Thoracic aorta (tissue), 2 donors: ENCODE data around the gene PIK3R2. TPM values are rescaled to one million over a fixed set of nuclear protein-coding genes. Genes with fewer than 3 reads are reported as not detected.

Experiments
- ATAC-seq: fragments of 150-250 bp; one replicate; pipeline ENCODE4 v1.8.0; 2017; ENCODE audit warnings: low read depth; ENCODE audit not compliant: insufficient number of reproducible peaks, low FRiP score
- DNase-seq: peaks from one replicate; pipeline ENCODE4 v3.0.0-alpha.2; 2020; ENCODE audit warnings: low spot score
- H3K27ac ChIP-seq, 2 donors: fragments of 200-600 bp; sonication (generic); 1 replicate in 1 of 2; 2 replicates in 1 of 2; pipeline ENCODE4 v1.5.1; 2016; ENCODE audit warnings: mild to moderate bottlenecking in 2 of 2, moderate library complexity in 2 of 2
- H3K27me3 ChIP-seq: fragments of 200-600 bp; sonication (generic); replicated peaks from 2 replicates; pipeline ENCODE4 v1.6.0; 2016; ENCODE audit warnings: mild to moderate bottlenecking; ENCODE audit not compliant: insufficient read depth
- H3K36me3 ChIP-seq: fragments of 200-600 bp; sonication (generic); one replicate; pipeline ENCODE4 v1.5.1; 2016
- H3K4me1 ChIP-seq, 2 donors: fragments of 200-600 bp; sonication (generic); 1 replicate in 1 of 2; 2 replicates in 1 of 2; pipeline versions ENCODE4 v1.5.1 to v1.6.0; 2016; ENCODE audit warnings: low read depth in 2 of 2, mild to moderate bottlenecking in 1 of 2; ENCODE audit not compliant: control insufficient read depth in 1 of 2
- H3K4me3 ChIP-seq: fragments of 200-600 bp; sonication (generic); 2 replicates; pipeline ENCODE4 v1.5.1; 2016; ENCODE audit warnings: mild to moderate bottlenecking
- H3K9me3 ChIP-seq: fragments of 200-600 bp; sonication (generic); 2 replicates; pipeline ENCODE4 v1.5.1; 2016
- total RNA-seq, 2 donors: library from RNA; depleted of rRNA; stranded (reverse); fragments of >200 nt; gene quantifications; one replicate each; pipeline versions ENCODE4 v1.1.0 to v1.2.3, GENCODE V29; 2016
- TF ChIP-seq, protein P1 (sequence below): fragments of 200-600 bp; sonication (generic); IDR thresholded peaks from one replicate; pipeline ENCODE4 v1.5.1; 2019; ENCODE audit warnings: antibody characterized with exemption

The PIK3R2 gene
- total RNA-seq, 2 donors from 2014 or later = 14.3 to 15.8 TPM

DNA sequence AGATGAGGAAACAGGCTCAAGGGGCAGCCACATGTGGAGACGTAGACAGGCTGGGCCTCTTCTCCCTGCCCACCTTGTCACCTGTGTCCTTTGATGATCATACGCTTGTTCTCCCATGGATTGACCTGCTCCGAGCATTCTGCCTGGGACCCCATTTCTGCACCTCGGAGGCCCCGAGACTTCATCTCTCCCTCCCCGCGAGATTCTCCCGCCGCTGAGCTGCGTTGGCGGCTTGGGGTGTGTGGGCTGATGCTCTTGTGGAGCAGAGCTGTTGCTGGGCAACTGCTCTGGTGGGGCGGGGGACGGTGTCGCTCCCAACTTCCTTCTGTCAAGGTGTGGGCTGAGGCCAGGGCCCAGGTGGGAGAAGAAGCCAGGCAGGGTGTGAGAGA lies 33.3 kb upstream of the PIK3R2 start:
- ATAC-seq = no peak
- no peak overlapping the region for H3K27ac ChIP-seq
- H3K4me3 ChIP-seq = no peak overlapping the region

DNA sequence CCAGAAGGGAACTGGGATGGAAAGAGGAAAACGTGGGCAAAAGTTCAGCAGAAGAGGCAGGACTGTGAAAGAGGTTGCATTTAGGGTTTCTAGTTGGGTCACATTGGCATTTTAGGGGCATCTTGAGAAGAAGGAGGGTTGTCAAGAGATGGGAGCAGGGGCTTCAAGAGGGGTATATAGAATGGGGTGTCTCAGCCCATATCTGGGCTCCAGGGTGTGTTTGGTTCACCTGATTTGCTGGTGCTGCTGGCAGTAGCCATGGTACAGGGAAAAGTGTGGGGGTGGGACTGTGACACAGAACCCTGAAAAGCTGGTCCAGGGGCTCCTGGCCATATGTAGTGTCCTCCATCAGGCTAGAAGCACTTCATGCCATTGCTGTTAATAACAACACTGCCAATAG lies 32.8 kb upstream of the PIK3R2 start:
- Histone ChIP-seq H3K27ac (no peak overlapping the region), H3K4me3 (no peak overlapping the region), H3K27me3 (no peaks in the 10 kb centered on the region), H3K36me3 (peaks cover 14% of the 10 kb centered on the region), H3K4me1 (peaks cover 7 to 21% of the 10 kb centered on the region in 2 donors), H3K9me3 (no peaks in the 10 kb centered on the region)
- TF ChIP-seq, protein P1, sequence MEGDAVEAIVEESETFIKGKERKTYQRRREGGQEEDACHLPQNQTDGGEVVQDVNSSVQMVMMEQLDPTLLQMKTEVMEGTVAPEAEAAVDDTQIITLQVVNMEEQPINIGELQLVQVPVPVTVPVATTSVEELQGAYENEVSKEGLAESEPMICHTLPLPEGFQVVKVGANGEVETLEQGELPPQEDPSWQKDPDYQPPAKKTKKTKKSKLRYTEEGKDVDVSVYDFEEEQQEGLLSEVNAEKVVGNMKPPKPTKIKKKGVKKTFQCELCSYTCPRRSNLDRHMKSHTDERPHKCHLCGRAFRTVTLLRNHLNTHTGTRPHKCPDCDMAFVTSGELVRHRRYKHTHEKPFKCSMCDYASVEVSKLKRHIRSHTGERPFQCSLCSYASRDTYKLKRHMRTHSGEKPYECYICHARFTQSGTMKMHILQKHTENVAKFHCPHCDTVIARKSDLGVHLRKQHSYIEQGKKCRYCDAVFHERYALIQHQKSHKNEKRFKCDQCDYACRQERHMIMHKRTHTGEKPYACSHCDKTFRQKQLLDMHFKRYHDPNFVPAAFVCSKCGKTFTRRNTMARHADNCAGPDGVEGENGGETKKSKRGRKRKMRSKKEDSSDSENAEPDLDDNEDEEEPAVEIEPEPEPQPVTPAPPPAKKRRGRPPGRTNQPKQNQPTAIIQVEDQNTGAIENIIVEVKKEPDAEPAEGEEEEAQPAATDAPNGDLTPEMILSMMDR = no peak
- DNase-seq (no peak), ATAC-seq (no peak)

More for the DNA sequence above, 33.3 kb upstream of the PIK3R2 start:
- Histone ChIP-seq H3K4me1 (peaks cover 7 to 21% of the 10 kb centered on the region in 2 donors), H3K9me3 (no peaks in the 10 kb centered on the region), H3K27me3 (no peaks in the 10 kb centered on the region), H3K36me3 (peaks cover 13% of the 10 kb centered on the region)
- DNase-seq = no peak
- TF ChIP-seq, protein P1 = no peak

DNA sequence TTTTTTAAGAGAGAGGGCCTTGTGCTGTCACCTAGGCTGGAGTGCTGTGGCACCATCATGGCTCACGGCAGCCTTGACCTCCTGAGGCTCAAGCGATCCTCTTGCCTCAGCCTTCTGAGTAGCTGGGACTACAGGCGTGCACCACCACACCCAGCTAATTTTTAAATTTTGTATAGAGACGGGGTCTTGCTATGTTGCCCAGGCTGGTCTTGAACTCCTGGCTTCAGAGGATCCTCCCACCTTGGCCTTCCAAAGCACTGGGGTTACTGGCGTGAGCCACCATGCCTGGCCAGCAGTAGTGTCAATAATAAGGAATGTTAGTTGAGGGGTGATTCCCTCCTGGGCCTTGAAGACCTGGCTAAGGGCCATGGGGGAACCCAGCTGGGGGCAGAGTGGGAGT lies 31.8 kb upstream of the PIK3R2 start:
- Histone ChIP-seq H3K4me3 (no peak overlapping the region), H3K4me1 (peaks cover 7 to 21% of the 10 kb centered on the region in 2 donors), H3K27ac (no peak overlapping the region), H3K9me3 (no peaks in the 10 kb centered on the region), H3K27me3 (no peaks in the 10 kb centered on the region), H3K36me3 (peaks cover 18% of the 10 kb centered on the region)
- TF ChIP-seq, protein P1 = no peak
- DNase-seq (no peak), ATAC-seq (no peak)

DNA sequence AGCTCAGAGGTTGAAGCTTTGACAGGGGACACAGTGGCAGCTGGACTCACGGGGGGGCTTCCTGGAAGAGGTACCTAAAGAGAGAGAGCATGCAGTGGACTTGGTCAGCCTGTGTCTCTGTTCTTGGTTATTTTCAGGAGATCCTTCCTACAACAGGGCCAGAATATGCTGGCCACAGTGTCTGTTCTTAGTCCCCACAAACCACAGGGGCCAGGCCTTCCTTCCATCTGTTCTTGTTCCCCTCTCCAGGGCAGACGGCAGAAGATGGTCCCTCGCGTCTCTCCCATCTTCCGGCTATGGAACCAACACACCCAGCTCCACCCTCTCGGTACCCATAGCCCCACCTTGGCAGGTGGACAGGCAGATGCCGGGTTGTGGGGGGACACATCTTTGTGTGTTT lies 30.5 kb upstream of the PIK3R2 start:
- Histone ChIP-seq H3K27me3 (no peaks in the 10 kb centered on the region), H3K27ac (no peak overlapping the region), H3K36me3 (peaks cover 18% of the 10 kb centered on the region), H3K4me1 (peaks cover 1 to 15% of the 10 kb centered on the region in 2 donors), H3K9me3 (no peaks in the 10 kb centered on the region), H3K4me3 (no peak overlapping the region)
- no peak for ATAC-seq
- DNase-seq = no peak
- TF ChIP-seq, protein P1 = no peak

DNA sequence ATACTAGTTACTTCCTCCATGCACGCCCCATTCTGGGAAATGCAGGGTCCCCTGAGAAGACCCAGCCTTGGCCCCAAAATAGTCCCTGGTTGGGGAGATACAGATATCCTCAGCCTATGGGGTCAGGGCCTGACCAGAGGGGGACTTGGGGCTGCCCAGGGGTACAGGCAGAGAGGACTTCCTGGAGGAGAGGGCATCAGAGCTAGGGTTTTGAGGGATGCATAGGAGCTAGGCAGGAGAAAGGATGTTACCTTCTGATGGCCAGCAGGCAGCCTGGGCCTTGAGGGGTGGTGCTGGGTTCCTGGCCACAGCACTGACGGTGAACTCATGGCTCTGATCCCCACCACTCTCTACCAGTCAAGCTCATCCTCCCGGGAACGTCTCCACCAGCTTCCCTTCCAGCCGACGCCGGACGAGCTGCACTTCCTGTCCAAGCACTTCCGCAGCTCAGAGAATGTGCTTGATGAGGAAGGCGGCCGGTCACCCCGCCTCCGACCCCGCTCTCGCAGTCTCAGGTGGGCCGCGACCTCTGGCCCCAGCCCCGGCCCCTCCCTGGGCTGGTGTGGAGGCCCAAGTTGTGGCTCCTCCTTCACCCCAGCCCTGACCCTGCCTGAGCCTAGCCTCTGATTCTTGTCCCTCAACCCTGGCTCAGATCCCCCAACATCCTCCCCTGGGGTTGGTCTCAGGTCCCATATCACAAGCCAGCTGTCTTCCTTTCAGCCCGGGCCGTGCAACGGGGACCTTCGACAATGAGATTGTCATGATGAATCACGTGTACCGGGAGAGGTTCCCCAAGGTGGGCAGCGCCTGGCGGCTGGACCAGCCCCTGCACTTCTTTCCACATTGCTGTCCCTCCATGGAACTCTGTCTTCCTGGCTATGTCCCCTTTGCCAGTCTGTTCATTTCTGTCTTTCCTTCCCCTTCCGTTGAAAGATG lies 29.8 kb upstream of the PIK3R2 start:
- no peak overlapping the region for H3K4me3 ChIP-seq
- no peak overlapping the region for H3K27ac ChIP-seq
- no peak for ATAC-seq
- no peak for DNase-seq
- peaks cover 0 to 12% of the 10 kb centered on the region in 2 donors for H3K4me1 ChIP-seq
- H3K9me3 ChIP-seq = no peaks in the 10 kb centered on the region
- H3K36me3 ChIP-seq = peaks cover 21% of the 10 kb centered on the region
- TF ChIP-seq, protein P1 = no peak
- no peaks in the 10 kb centered on the region for H3K27me3 ChIP-seq
